Suppressor macrophage treated with lipopolysaccharide for 4 hours (primary cell): ENCODE measurements around the gene ZNF12.

Experiments
- DNase-seq: peaks from one replicate; pipeline ENCODE4 v3.0.0-alpha.2; 2020

The ZNF12 gene

GRCh38 chr7:6646465-6646864 is 60.3 kb downstream of the ZNF12 start:
- no peak for DNase-seq

GRCh38 chr7:6644728-6645127 is 62.0 kb downstream of the ZNF12 start:
- DNase-seq, result no peak

GRCh38 chr7:6643915-6644625 is 62.7 kb downstream of the ZNF12 start:
- no peak for DNase-seq

- no peak for DNase-seq
These were observed 63.7 kb downstream of the ZNF12 start for GRCh38 chr7:6642861-6643640.

GRCh38 chr7:6642239-6642839 is 64.4 kb downstream of the ZNF12 start:
- DNase-seq, result no peak

GRCh38 chr7:6641305-6642035 is 65.3 kb downstream of the ZNF12 start:
- DNase-seq, result no peak

GRCh38 chr7:6640246-6640721 is 66.5 kb downstream of the ZNF12 start:
- DNase-seq, result peak; percentile 17

GRCh38 chr7:6639627-6640026 is 67.1 kb downstream of the ZNF12 start:
- no peak for DNase-seq

GRCh38 chr7:6639032-6639431 is 67.7 kb downstream of the ZNF12 start:
- DNase-seq, result no peak
